NCI-H510A treated with DMSO at 0.1 percent for 48 hours (cell line): ENCODE data around the gene SCNN1B.
"Not testable (repeated sequence)": the region's sequence is repeated elsewhere in the genome, so short reads cannot be mapped to it uniquely, and the experiment has no call there.

Source experiments
- DNase-seq: peaks from one replicate; lab custom pipeline; 2025; lab: John Stamatoyannopoulos, UW

SCNN1B gene

GRCh38 chr16:23381702-23382101, 79.6 kb downstream of the SCNN1B start:
- not testable (repeated sequence) for DNase-seq

- DNase-seq, result peak; percentile 53
Observed at GRCh38 chr16:23382279-23382678, 80.2 kb downstream of the SCNN1B start.

- no peak for DNase-seq
Observed at GRCh38 chr16:23383881-23384280, 81.8 kb downstream of the SCNN1B start.

- no peak for DNase-seq
Observed at GRCh38 chr16:23384878-23385277, 82.8 kb downstream of the SCNN1B start.

- DNase-seq, result no peak
Observed at GRCh38 chr16:23385441-23385840, 83.3 kb downstream of the SCNN1B start.

- DNase-seq, result no peak
Observed at GRCh38 chr16:23387666-23388065, 85.6 kb downstream of the SCNN1B start.

GRCh38 chr16:23388786-23389185, 86.7 kb downstream of the SCNN1B start:
- no peak for DNase-seq

- DNase-seq, result no peak
Observed at GRCh38 chr16:23389201-23389600, 87.1 kb downstream of the SCNN1B start.

- DNase-seq, result not testable (repeated sequence)
Observed at GRCh38 chr16:23389936-23390335, 87.8 kb downstream of the SCNN1B start.

- no peak for DNase-seq
Observed at GRCh38 chr16:23391381-23392222, 89.5 kb downstream of the SCNN1B start.

- DNase-seq, result no peak
Observed at GRCh38 chr16:23392223-23392600, 90.1 kb downstream of the SCNN1B start.

GRCh38 chr16:23394141-23394831, 92.2 kb downstream of the SCNN1B start:
- DNase-seq, result no peak

GRCh38 chr16:23395732-23396131, 93.6 kb downstream of the SCNN1B start:
- DNase-seq, result no peak

- DNase-seq, result no peak
Observed at GRCh38 chr16:23397464-23397863, 95.4 kb downstream of the SCNN1B start.

GRCh38 chr16:23398987-23399805, 97.1 kb downstream of the SCNN1B start:
- DNase-seq, result no peak

- not testable (repeated sequence) for DNase-seq
Observed at GRCh38 chr16:23400447-23400846, 98.3 kb downstream of the SCNN1B start.

GRCh38 chr16:23401139-23401538, 99.0 kb downstream of the SCNN1B start:
- DNase-seq, result no peak

GRCh38 chr16:23402100-23402499, 100.0 kb downstream of the SCNN1B start:
- no peak for DNase-seq

GRCh38 chr16:23403547-23403946, 101.4 kb downstream of the SCNN1B start:
- DNase-seq, result no peak

- DNase-seq, result no peak
Observed at GRCh38 chr16:23406024-23406423, 103.9 kb downstream of the SCNN1B start.

- DNase-seq, result no peak
Observed at GRCh38 chr16:23406546-23407240, 104.6 kb downstream of the SCNN1B start.
